ENCODE measurements around the gene KLK6.

GRCh38 chr19:51003316-51003715, 33.9 kb upstream of the KLK6 start:
- TF ChIP-seq EP300 (IDR thresholded peaks at IDR 0.05) (no peak), CTCF (IDR thresholded peaks at IDR 0.05) (no peak), POLR2A (IDR thresholded peaks at IDR 0.05; ENCODE audit: low read depth) (no peak), POLR2AphosphoS5 (IDR thresholded peaks at IDR 0.05) (no peak)
